GM23338 (cell line): Measurements from ENCODE around the gene APBA2. TPM values are rescaled to one million over a fixed set of nuclear protein-coding genes. Genes with fewer than 3 reads are reported as not detected.

Experiments used
- ATAC-seq: fragments of 200-7000 bp; cut with Tn5 transposase; 3 replicates; pipeline ENCODE4 v1.9.1; 2020
- DNase-seq: peaks from one replicate; pipeline ENCODE4 v3.0.0-alpha.2; 2015; ENCODE audit warnings: low spot score
- H2AFZ ChIP-seq: fragments of 200-600 bp; sonication (generic); 2 replicates; pipeline ENCODE4 v1.8.0; 2016; ENCODE audit warnings: antibody characterized with exemption, mild to moderate bottlenecking, moderate library complexity
- H3F3A ChIP-seq: fragments of 200-600 bp; sonication (generic); replicated peaks from 2 replicates; pipeline ENCODE4 v1.8.0; 2017; ENCODE audit warnings: antibody characterized with exemption, mixed run types, low read depth
- H3K27ac ChIP-seq: fragments of 200-600 bp; sonication (generic); 2 replicates; pipeline ENCODE4 v1.6.1; 2016; ENCODE audit warnings: low read depth
- H3K27me3 ChIP-seq: fragments of 200-600 bp; sonication (generic); 2 replicates; pipeline ENCODE4 v1.8.0; 2016; ENCODE audit warnings: mild to moderate bottlenecking, mixed run types, moderate library complexity; ENCODE audit not compliant: insufficient read depth
- H3K36me3 ChIP-seq: fragments of 200-600 bp; sonication (generic); 2 replicates; pipeline ENCODE4 v1.8.0; 2016; ENCODE audit warnings: mild to moderate bottlenecking; ENCODE audit not compliant: insufficient read depth
- H3K4me1 ChIP-seq: fragments of 200-600 bp; sonication (generic); 2 replicates; pipeline ENCODE4 v1.8.0; 2016; ENCODE audit warnings: mild to moderate bottlenecking, moderate library complexity; ENCODE audit not compliant: insufficient read depth
- H3K4me2 ChIP-seq: fragments of 200-600 bp; sonication (generic); 2 replicates; pipeline ENCODE4 v1.7.1; 2017; ENCODE audit warnings: mixed run types
- H3K4me3 ChIP-seq: fragments of 200-600 bp; sonication (generic); 2 replicates; pipeline ENCODE4 v1.6.1; 2016; ENCODE audit warnings: mixed run types
- H3K79me2 ChIP-seq: fragments of 200-600 bp; sonication (generic); replicated peaks from 2 replicates; pipeline ENCODE4 v1.8.0; 2017; ENCODE audit warnings: mild to moderate bottlenecking; ENCODE audit not compliant: insufficient read depth
- H3K9me2 ChIP-seq: fragments of 200-600 bp; sonication (generic); 2 replicates; pipeline ENCODE4 v1.8.0; 2017; ENCODE audit not compliant: insufficient read depth
- H4K20me1 ChIP-seq: fragments of 200-600 bp; sonication (generic); replicated peaks from 2 replicates; pipeline ENCODE4 v1.8.0; 2017; ENCODE audit warnings: mild to moderate bottlenecking; ENCODE audit not compliant: insufficient read depth
- H3K27ac Mint-ChIP-seq: 2 replicates; pipeline ENCODE4 v1.8.0; 2020; ENCODE audit warnings: inconsistent platforms, mild to moderate bottlenecking, moderate library complexity, mixed read lengths
- H3K27me3 Mint-ChIP-seq: 3 replicates; pipeline ENCODE4 v1.8.0; 2022; ENCODE audit warnings: low read depth, mild to moderate bottlenecking, moderate library complexity, mixed read lengths, inconsistent platforms; ENCODE audit not compliant: insufficient read depth, poor library complexity
- H3K36me3 Mint-ChIP-seq: 3 replicates; pipeline ENCODE4 v1.8.0; 2021; ENCODE audit warnings: low read depth, mild to moderate bottlenecking, inconsistent platforms, moderate library complexity, mixed read lengths
- H3K4me1 Mint-ChIP-seq: 3 replicates; pipeline ENCODE4 v1.8.0; 2020; ENCODE audit warnings: mild to moderate bottlenecking, inconsistent platforms, mixed read lengths
- H3K4me3 Mint-ChIP-seq: 3 replicates; pipeline ENCODE4 v1.8.0; 2021; ENCODE audit warnings: moderate library complexity, mild to moderate bottlenecking, inconsistent platforms, mixed read lengths
- H3K9me3 Mint-ChIP-seq: 3 replicates; pipeline ENCODE4 v1.8.0; 2020; ENCODE audit warnings: moderate library complexity, mild to moderate bottlenecking, inconsistent platforms, mixed read lengths
- CREB1 ChIP-seq: fragments of 250-450 bp; sonication (Bioruptor Pico); IDR thresholded peaks from 2 replicates; pipeline ENCODE4 v1.5.0; 2020; ENCODE audit warnings: low read depth, mild to moderate bottlenecking, moderate library complexity
- EZH2 ChIP-seq: fragments of 200-600 bp; sonication (generic); IDR thresholded peaks from one replicate; pipeline ENCODE4 v1.8.0; 2017; ENCODE audit warnings: antibody characterized with exemption, mild to moderate bottlenecking, low read depth; ENCODE audit not compliant: unreplicated experiment
- NANOG ChIP-seq: IDR thresholded peaks from 2 replicates; pipeline ENCODE4 v1.6.1; 2016; ENCODE audit warnings: antibody characterized with exemption, borderline replicate concordance
- POLR2AphosphoS5 ChIP-seq: IDR thresholded peaks from 2 replicates; pipeline ENCODE4 v1.6.1; 2016; ENCODE audit warnings: antibody characterized with exemption, low read depth
- STAT1 ChIP-seq: IDR thresholded peaks from one replicate; pipeline ENCODE4 v1.6.1; 2016; ENCODE audit warnings: antibody characterized with exemption; ENCODE audit not compliant: unreplicated experiment
- ZNF114 ChIP-seq: fragments of 250-450 bp; sonication (Bioruptor Pico); IDR thresholded peaks from 2 replicates; pipeline ENCODE4 v1.5.0; 2020; ENCODE audit warnings: mild to moderate bottlenecking, moderate library complexity
- polyA plus RNA-seq: library from polyadenylated mRNA; unstranded; fragments of >200 nt; fragmentation: Nextera tagmentation; extraction: Ambion mirVana; gene quantifications from 2 replicates; pipeline ENCODE4 v1.2.1, GENCODE V29; 2016
- total RNA-seq: library from RNA; depleted of rRNA; stranded (reverse); fragments of >200 nt; shearing (Covaris generic); gene quantifications from 2 replicates; pipeline ENCODE4 v1.2.3, GENCODE V29; 2014
- TF ChIP-seq, protein P1 (sequence below): IDR thresholded peaks from one replicate; pipeline ENCODE4 v1.6.1; 2018; ENCODE audit warnings: antibody characterized with exemption; ENCODE audit not compliant: unreplicated experiment
- TF ChIP-seq, protein P2 (sequence below), 2 experiments: fragments of 200-600 bp in 1 of 2; sonication (generic) in 1 of 2; conservative IDR thresholded peaks; 2 replicates each; pipeline versions ENCODE4 v1.5.1 to v1.6.1; 2016 to 2017; ENCODE audit warnings: antibody characterized with exemption in 2 of 2, low read depth in 2 of 2, mild to moderate bottlenecking in 2 of 2, moderate library complexity in 1 of 2
- TF ChIP-seq, protein P3 (sequence below): fragments of 250-450 bp; sonication (Bioruptor Pico); IDR thresholded peaks from 2 replicates; pipeline ENCODE4 v1.5.0; 2020; ENCODE audit warnings: mild to moderate bottlenecking, moderate library complexity
- TF ChIP-seq, protein P4 (sequence below): IDR thresholded peaks from 2 replicates; pipeline ENCODE4 v1.6.1; 2016; ENCODE audit warnings: antibody characterized with exemption

APBA2 gene
- total and polyA plus RNA-seq, 2 experiments from 2014 or later: 5.9 to 24.7 TPM

DNA sequence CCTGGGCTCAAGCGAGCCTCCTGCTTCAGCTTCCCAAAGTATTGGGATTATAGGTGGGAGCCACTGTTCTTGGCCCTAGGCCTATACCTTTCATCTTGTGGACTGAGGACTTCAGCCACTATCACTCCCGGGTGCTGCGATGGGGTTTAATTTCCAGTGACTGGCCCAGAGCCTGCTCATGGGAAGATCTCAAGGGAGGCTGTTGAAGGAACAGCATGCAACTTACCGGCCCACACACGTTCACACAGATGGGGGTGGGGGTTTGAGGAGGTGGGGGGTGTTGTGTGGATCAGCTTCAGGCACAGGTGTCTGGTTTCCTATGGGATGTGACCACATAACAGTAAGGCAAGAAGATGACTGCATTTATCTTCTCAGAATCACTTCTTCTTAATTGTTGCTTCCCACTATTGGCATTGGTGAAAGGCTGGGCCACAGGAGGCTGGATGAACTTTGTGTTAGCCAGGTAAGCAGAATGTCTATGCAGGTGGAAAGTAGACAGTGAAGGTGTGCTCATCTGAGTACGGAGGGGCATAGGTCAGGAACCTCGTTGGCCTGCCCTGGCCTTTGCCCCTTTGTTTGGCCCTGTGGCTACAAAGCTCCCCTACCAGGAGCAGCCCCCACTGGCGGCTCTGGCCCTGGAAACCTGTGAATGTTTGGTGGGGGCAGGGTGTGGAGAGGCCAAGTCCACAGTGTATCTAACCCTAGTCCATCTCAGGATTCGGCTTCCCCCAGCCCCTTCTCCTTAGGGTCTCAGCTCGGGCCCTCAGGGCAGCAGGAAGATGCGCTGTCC lies 1.4 kb upstream of the APBA2 start (continued):
- TF ChIP-seq, protein P1, sequence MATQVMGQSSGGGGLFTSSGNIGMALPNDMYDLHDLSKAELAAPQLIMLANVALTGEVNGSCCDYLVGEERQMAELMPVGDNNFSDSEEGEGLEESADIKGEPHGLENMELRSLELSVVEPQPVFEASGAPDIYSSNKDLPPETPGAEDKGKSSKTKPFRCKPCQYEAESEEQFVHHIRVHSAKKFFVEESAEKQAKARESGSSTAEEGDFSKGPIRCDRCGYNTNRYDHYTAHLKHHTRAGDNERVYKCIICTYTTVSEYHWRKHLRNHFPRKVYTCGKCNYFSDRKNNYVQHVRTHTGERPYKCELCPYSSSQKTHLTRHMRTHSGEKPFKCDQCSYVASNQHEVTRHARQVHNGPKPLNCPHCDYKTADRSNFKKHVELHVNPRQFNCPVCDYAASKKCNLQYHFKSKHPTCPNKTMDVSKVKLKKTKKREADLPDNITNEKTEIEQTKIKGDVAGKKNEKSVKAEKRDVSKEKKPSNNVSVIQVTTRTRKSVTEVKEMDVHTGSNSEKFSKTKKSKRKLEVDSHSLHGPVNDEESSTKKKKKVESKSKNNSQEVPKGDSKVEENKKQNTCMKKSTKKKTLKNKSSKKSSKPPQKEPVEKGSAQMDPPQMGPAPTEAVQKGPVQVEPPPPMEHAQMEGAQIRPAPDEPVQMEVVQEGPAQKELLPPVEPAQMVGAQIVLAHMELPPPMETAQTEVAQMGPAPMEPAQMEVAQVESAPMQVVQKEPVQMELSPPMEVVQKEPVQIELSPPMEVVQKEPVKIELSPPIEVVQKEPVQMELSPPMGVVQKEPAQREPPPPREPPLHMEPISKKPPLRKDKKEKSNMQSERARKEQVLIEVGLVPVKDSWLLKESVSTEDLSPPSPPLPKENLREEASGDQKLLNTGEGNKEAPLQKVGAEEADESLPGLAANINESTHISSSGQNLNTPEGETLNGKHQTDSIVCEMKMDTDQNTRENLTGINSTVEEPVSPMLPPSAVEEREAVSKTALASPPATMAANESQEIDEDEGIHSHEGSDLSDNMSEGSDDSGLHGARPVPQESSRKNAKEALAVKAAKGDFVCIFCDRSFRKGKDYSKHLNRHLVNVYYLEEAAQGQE: no peak
- no peak for TF ChIP-seq POLR2AphosphoS5

DNA sequence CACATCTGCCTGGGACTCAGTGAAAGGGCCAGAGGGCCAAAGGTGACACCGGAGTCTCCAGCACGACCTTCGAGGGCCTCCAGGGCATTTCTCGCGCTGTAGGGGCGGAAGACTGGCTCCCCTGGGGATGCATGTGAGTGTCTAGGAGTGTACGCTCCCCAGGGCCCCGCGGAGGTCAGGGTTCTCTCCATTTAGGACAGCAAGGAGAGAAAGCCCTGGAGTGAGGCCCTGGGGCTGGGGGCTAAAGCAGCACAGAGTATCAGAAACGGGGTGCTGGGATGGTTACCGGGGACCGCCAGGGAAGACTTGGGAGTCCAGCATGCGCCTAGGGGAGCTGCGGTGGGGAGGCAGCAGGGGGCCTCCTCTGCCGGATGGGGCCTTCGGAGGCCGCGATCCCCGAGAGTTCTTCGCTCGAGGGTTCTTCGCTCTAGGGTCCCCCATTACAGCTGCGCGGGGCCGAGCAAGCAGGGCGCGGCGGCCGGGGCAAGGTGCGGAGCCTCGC lies 595 bp upstream of the APBA2 start:
- H4K20me1 ChIP-seq: no peaks in the 10 kb centered on the region
- no peaks in the 10 kb centered on the region for H3K79me2 ChIP-seq
- ATAC-seq: peak; percentile 10
- peak overlapping the region; percentile 63 for H3K4me3 ChIP-seq
- no peak overlapping the region for H3K27ac ChIP-seq
- peaks cover 37% of the 10 kb centered on the region for H3K27me3 ChIP-seq
- H2AFZ ChIP-seq: peak overlapping the region; percentile 91
- H3K4me1 ChIP-seq: peaks cover 5% of the 10 kb centered on the region; the same call in 1 of the 2 replicates
- H3K9me2 ChIP-seq: no peaks in the 10 kb centered on the region
- DNase-seq: peak; percentile 27
- H3K9me3 Mint-ChIP-seq: no peaks in the 10 kb centered on the region; the same call in 2 of the 3 replicates
- no peak overlapping the region for H3K27ac Mint-ChIP-seq
- H3F3A ChIP-seq: no peaks in the 10 kb centered on the region
- H3K27me3 Mint-ChIP-seq: peaks cover 29% of the 10 kb centered on the region
- peak overlapping the region; percentile 83 for H3K4me2 ChIP-seq
- peak overlapping the region; percentile 63 for H3K4me3 Mint-ChIP-seq
- peaks cover 16% of the 10 kb centered on the region for H3K4me1 Mint-ChIP-seq
- no peaks in the 10 kb centered on the region for H3K36me3 ChIP-seq
- TF ChIP-seq NANOG (no peak), POLR2AphosphoS5 (no peak), STAT1 (no peak), EZH2 (no peak), CREB1 (no peak), ZNF114 (no peak)
- TF ChIP-seq, protein P2, sequence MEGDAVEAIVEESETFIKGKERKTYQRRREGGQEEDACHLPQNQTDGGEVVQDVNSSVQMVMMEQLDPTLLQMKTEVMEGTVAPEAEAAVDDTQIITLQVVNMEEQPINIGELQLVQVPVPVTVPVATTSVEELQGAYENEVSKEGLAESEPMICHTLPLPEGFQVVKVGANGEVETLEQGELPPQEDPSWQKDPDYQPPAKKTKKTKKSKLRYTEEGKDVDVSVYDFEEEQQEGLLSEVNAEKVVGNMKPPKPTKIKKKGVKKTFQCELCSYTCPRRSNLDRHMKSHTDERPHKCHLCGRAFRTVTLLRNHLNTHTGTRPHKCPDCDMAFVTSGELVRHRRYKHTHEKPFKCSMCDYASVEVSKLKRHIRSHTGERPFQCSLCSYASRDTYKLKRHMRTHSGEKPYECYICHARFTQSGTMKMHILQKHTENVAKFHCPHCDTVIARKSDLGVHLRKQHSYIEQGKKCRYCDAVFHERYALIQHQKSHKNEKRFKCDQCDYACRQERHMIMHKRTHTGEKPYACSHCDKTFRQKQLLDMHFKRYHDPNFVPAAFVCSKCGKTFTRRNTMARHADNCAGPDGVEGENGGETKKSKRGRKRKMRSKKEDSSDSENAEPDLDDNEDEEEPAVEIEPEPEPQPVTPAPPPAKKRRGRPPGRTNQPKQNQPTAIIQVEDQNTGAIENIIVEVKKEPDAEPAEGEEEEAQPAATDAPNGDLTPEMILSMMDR (conservative IDR thresholded peaks at IDR 0.05; ENCODE audit: low read depth in 2 of 2): no peak
- TF ChIP-seq, protein P3, sequence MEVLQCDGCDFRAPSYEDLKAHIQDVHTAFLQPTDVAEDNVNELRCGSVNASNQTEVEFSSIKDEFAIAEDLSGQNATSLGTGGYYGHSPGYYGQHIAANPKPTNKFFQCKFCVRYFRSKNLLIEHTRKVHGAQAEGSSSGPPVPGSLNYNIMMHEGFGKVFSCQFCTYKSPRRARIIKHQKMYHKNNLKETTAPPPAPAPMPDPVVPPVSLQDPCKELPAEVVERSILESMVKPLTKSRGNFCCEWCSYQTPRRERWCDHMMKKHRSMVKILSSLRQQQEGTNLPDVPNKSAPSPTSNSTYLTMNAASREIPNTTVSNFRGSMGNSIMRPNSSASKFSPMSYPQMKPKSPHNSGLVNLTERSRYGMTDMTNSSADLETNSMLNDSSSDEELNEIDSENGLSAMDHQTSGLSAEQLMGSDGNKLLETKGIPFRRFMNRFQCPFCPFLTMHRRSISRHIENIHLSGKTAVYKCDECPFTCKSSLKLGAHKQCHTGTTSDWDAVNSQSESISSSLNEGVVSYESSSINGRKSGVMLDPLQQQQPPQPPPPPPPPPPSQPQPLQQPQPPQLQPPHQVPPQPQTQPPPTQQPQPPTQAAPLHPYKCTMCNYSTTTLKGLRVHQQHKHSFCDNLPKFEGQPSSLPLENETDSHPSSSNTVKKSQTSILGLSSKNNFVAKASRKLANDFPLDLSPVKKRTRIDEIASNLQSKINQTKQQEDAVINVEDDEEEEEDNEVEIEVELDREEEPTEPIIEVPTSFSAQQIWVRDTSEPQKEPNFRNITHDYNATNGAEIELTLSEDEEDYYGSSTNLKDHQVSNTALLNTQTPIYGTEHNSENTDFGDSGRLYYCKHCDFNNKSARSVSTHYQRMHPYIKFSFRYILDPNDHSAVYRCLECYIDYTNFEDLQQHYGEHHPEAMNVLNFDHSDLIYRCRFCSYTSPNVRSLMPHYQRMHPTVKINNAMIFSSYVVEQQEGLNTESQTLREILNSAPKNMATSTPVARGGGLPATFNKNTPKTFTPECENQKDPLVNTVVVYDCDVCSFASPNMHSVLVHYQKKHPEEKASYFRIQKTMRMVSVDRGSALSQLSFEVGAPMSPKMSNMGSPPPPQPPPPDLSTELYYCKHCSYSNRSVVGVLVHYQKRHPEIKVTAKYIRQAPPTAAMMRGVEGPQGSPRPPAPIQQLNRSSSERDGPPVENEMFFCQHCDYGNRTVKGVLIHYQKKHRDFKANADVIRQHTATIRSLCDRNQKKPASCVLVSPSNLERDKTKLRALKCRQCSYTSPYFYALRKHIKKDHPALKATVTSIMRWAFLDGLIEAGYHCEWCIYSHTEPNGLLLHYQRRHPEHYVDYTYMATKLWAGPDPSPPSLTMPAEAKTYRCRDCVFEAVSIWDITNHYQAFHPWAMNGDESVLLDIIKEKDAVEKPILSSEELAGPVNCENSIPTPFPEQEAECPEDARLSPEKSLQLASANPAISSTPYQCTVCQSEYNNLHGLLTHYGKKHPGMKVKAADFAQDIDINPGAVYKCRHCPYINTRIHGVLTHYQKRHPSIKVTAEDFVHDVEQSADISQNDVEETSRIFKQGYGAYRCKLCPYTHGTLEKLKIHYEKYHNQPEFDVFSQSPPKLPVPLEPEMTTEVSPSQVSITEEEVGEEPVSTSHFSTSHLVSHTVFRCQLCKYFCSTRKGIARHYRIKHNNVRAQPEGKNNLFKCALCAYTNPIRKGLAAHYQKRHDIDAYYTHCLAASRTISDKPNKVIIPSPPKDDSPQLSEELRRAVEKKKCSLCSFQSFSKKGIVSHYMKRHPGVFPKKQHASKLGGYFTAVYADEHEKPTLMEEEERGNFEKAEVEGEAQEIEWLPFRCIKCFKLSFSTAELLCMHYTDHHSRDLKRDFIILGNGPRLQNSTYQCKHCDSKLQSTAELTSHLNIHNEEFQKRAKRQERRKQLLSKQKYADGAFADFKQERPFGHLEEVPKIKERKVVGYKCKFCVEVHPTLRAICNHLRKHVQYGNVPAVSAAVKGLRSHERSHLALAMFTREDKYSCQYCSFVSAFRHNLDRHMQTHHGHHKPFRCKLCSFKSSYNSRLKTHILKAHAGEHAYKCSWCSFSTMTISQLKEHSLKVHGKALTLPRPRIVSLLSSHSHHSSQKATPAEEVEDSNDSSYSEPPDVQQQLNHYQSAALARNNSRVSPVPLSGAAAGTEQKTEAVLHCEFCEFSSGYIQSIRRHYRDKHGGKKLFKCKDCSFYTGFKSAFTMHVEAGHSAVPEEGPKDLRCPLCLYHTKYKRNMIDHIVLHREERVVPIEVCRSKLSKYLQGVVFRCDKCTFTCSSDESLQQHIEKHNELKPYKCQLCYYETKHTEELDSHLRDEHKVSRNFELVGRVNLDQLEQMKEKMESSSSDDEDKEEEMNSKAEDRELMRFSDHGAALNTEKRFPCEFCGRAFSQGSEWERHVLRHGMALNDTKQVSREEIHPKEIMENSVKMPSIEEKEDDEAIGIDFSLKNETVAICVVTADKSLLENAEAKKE (CRISPR knock-in tag): no peak
- TF ChIP-seq, protein P4, sequence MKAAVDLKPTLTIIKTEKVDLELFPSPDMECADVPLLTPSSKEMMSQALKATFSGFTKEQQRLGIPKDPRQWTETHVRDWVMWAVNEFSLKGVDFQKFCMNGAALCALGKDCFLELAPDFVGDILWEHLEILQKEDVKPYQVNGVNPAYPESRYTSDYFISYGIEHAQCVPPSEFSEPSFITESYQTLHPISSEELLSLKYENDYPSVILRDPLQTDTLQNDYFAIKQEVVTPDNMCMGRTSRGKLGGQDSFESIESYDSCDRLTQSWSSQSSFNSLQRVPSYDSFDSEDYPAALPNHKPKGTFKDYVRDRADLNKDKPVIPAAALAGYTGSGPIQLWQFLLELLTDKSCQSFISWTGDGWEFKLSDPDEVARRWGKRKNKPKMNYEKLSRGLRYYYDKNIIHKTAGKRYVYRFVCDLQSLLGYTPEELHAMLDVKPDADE: no peak
- no peaks in the 10 kb centered on the region; the same call in 2 of the 3 replicates for H3K36me3 Mint-ChIP-seq
